Hematopoietic multipotent progenitor cell treated with erythropoietin and hydrocortisone succinate and interleukin-3 and kit ligand, for 8 days (in vitro differentiated cells): ENCODE data around the gene ZNF213.

Experiments
- DNase-seq: peaks from one replicate; pipeline ENCODE4 v3.0.0-alpha.2; 2015

Gene ZNF213

DNA sequence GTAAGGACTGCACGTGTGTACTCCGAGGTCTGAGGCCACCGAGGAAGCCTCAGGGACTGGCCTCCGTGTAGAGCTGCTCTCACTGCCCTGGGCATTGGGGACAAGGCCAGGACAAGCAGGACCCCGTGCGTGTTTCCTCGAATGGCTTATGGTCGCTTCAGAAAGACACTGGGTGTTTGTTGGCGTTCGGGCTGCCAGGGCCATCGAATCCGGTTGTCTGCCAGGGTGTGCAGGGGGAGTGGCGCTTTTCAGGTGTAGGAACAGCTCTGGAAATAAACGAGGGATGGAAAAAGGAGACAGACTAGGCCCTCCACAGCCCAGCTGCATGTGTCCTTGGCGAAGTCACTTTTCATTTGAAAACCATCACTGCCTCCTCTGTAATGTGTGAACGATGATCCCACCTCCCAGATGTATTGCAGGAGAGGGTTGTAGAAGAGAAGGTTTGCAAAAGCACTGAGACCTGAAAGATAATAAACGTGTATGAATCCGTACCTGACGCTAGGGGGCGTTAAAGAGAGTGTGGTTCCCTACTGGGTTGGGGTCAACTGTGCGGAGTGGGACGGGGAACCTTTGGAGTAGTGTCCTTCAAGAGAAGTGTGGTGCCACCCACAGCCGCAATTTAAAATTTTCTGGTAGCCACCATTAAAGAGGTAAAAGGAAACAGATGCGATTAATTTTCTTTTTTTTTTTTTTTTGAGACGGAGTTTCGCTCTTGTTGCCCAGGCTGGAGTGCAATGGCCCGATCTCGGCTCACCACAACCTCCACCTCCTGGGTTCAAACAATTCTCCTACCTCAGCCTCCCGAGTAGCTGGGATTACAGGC, 33.6 kb upstream of the ZNF213 start:
- DNase-seq: peak; percentile 84

- peak; percentile 68 for DNase-seq
These were observed 32.9 kb upstream of the ZNF213 start for GRCh38 chr16:3101841-3102470.

GRCh38 chr16:3106205-3106928, 28.5 kb upstream of the ZNF213 start:
- peak; percentile 89 for DNase-seq

- DNase-seq: peak; percentile 45
These were observed 22.6 kb upstream of the ZNF213 start, which contains the start of gene ZNF205 for GRCh38 chr16:3112058-3112880. TSS of gene ZNF205 (plus strand) at chr16:3112586. CDS start at chr16:3113431, 845 bp downstream.

GRCh38 chr16:3112881-3113574, 21.8 kb upstream of the ZNF213 start:
- DNase-seq: no peak

DNA sequence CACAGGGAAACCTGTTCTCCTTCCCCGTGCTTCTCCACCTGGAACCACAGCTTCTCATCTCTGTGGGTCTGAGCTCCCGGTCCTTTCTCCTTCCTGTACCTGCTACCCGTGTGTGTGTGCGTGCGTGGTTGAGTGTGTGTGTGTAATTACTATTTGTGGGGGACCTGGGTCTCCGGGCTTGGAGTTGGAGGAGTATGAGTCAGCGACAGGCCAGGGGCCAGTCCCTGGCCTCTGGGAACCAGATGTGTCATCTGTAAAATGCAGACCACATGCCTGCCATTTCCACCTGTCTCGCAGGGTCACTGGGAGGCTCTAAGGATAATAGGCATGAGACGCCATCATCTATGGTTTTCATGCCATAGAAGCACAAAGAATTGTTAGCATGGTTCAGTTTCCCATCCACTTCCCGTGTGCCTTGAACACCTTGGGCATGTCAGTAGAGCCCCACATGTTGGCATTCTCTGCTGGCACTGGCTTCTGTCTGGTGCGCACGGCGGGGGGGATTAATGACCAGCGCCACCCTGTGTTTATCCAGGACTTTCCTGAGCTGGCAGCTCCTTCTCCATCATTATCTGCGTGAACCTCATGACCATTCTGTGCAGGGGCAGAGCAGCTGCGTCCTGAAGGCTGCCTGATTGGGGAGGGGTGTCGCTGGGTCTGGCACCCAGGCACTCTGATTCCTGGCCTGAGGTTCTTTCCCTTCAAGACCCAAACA, 20.9 kb upstream of the ZNF213 start:
- DNase-seq: no peak

DNA sequence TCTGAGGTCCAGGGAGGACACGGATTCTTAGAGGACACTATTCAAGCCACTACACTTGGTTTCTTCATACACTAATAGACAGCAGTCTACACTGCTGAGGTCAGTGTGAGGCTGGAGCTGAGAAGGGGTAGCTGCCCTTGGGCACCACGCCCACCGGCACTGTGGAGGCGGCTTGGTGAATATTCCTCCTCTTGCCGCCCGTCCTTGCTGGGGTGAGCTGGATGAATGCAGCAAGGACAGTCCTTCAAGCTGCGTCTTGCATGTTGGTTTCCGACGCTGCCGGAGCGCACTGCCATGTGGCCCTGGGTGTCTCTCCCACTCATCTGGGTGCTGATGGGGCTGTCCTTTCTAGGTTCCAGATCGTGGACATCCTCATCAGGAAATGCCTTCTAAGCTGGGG, 19.8 kb upstream of the ZNF213 start:
- no peak for DNase-seq

GRCh38 chr16:3115561-3115960, 19.3 kb upstream of the ZNF213 start:
- no peak for DNase-seq

DNA sequence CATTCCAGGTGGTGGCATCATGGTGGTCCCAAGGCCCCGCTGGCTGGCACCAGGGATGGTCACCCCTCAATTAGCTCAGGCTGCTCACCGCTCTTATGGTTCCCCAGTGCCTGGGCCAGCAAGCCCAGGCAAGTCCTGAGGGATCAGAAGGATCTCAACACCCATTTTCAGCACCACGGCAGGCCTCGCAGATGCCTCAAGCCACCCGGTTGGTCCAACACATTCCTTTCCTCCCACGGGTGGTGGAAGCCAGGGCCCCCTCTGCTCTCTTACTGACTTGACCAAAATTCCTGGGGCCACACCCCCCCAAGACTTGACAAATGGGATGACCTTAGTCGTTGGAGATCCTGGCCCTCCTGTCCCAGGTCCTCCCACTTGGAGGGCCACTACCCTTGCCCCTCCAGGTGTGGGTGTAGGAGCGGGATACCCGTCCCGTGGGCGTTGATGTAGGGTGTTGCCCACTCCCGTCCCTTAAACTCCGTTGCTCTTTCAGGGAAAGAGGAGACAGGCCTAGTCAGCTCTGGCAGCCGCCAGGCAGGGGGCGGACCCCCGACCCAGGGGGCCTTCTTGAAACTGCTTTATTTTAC, 16.5 kb upstream of the ZNF213 start:
- no peak for DNase-seq

- no peak for DNase-seq
These were observed 16.0 kb upstream of the ZNF213 start for GRCh38 chr16:3118846-3119245.

GRCh38 chr16:3119286-3119685, 15.5 kb upstream of the ZNF213 start:
- DNase-seq: no peak

DNA sequence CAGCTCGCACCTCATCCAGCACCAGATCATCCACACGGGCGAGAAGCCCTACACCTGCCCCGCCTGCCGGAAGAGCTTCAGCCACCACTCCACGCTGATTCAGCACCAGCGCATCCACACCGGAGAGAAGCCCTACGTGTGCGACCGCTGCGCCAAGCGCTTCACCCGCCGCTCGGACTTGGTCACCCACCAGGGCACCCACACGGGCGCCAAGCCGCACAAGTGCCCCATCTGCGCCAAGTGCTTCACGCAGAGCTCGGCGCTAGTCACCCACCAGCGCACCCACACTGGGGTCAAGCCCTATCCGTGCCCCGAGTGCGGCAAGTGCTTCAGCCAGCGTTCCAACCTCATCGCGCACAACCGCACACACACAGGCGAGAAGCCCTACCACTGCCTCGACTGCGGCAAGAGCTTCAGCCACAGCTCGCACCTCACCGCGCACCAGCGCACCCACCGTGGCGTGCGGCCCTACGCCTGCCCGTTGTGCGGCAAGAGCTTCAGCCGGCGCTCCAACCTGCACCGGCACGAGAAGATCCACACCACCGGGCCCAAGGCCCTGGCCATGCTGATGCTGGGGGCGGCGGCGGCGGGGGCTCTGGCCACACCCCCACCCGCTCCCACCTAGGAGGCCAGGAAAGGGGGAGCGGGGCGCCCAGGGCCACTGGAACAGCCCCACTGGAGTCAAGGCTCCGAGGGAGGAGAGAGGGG, 15.0 kb upstream of the ZNF213 start:
- no peak for DNase-seq

DNA sequence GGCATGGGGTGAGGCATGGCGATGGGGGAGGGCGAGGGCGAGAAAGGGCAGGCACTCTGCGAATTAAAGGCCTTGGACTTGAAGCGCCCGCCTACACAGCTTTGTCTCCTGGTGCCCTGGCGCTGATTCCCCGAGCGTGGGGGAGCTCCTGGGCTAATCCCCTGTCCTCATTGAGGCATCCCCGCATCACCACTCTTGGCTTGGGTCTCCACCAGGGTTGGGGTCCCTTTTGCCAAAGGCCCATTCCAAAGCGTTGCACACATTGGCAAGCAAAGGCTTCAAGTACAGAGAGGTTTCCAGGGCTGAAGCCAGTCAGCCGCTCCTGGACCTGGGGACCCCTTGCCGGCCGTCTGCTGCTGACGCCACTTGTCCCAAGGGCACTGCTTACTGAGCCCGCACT, 14.4 kb upstream of the ZNF213 start:
- DNase-seq: no peak

GRCh38 chr16:3121851-3122467, 12.9 kb upstream of the ZNF213 start:
- peak; percentile 76 for DNase-seq

GRCh38 chr16:3122926-3123570, 11.8 kb upstream of the ZNF213 start:
- DNase-seq: no peak

- DNase-seq: peak; percentile 96
These were observed 10.6 kb upstream of the ZNF213 start for GRCh38 chr16:3123986-3124886.

- no peak for DNase-seq
These were observed 7.1 kb upstream of the ZNF213 start for GRCh38 chr16:3127745-3128144.
